Panc1 (cell line): ENCODE results near the gene ABCC8. TPM values are rescaled to one million over a fixed set of nuclear protein-coding genes. Genes with fewer than 3 reads are reported as not detected.

Source experiments
- ATAC-seq: fragments of 200-7000 bp; cut with Tn5 transposase; 2 replicates; pipeline ENCODE4 v1.9.1; 2020; ENCODE audit warnings: mild to moderate bottlenecking, moderate library complexity
- BruUV-seq: library from RNA; stranded (reverse); fragments of 400-500 nt; replicated peaks from 2 replicates; lab custom pipeline; 2021; lab: Mats Ljungman, UMichigan
- CTCF ChIA-PET: fragments of 300-600 bp; sonication (Branson Sonifier 250); formaldehyde crosslinking; loops from one replicate; lab custom pipeline; 2022; ENCODE audit warnings: antibody characterized with exemption; lab: Charles Lee
- POLR2A ChIA-PET: fragments of 300-600 bp; sonication (Branson Sonifier 250); formaldehyde crosslinking; loops from one replicate; lab custom pipeline; 2022; ENCODE audit warnings: antibody characterized with exemption; lab: Charles Lee
- DNase-seq: peaks from one replicate; pipeline ENCODE4 v3.0.0-alpha.2; 2010; ENCODE audit warnings: low read depth, low spot score
- H3K27ac ChIP-seq: 2 replicates; pipeline ENCODE4 v1.5.1; 2011; ENCODE audit warnings: mild to moderate bottlenecking, low read length, inconsistent platforms
- H3K27me3 ChIP-seq: fragments of 200-500 bp; sonication (Bioruptor generic); 2 replicates; pipeline ENCODE4 v1.6.0; 2014; ENCODE audit warnings: low read length, inconsistent platforms; ENCODE audit not compliant: control insufficient read depth, insufficient read depth
- H3K36me3 ChIP-seq: fragments of 200-500 bp; sonication (Bioruptor generic); 2 replicates; pipeline ENCODE4 v1.5.1; 2014; ENCODE audit warnings: inconsistent platforms, mild to moderate bottlenecking, low read length, moderate library complexity; ENCODE audit not compliant: control insufficient read depth, insufficient read depth
- H3K4me1 ChIP-seq: 2 replicates; pipeline ENCODE4 v1.5.1; 2011; ENCODE audit warnings: inconsistent platforms, mild to moderate bottlenecking, low read length, moderate library complexity; ENCODE audit not compliant: control insufficient read depth, insufficient read depth
- H3K4me3 ChIP-seq, 2 experiments: 2 replicates each; pipeline ENCODE4 v1.5.1; 2011 to 2012; ENCODE audit warnings: low read depth in 2 of 2, low read length in 2 of 2, mild to moderate bottlenecking in 2 of 2, inconsistent platforms in 1 of 2, moderate library complexity in 1 of 2
- H3K9me3 ChIP-seq: fragments of 200-500 bp; sonication (Bioruptor generic); 2 replicates; pipeline ENCODE4 v1.5.1; 2014; ENCODE audit warnings: low read depth, mild to moderate bottlenecking, inconsistent platforms, low read length, moderate library complexity; ENCODE audit not compliant: control insufficient read depth, insufficient read depth
- POLR2AphosphoS5 ChIP-seq: IDR thresholded peaks from 2 replicates; pipeline ENCODE4 v1.6.1; 2012; ENCODE audit warnings: mild to moderate bottlenecking, low read depth, low read length, moderate library complexity
- SIN3A ChIP-seq: IDR thresholded peaks from 2 replicates; pipeline ENCODE4 v1.6.1; 2012; ENCODE audit warnings: low read depth, mild to moderate bottlenecking, low read length, moderate library complexity, borderline replicate concordance; ENCODE audit not compliant: insufficient read depth
- TCF7L2 ChIP-seq: IDR thresholded peaks from 2 replicates; pipeline ENCODE4 v1.6.1; 2011; ENCODE audit warnings: mild to moderate bottlenecking, low read depth, low read length, inconsistent platforms
- in situ Hi-C: cut with HindIII; loops from 2 replicates; pipeline ENCODE4 v1.10.0; 2016; ENCODE audit warnings: low sequenced_read_pairs, low pct_unique_long_range_greater_than_20kb
- intact Hi-C: fragments of 100-400 bp; cut with micrococcal nuclease; formaldehyde crosslinking; loops from one replicate; pipeline ENCODE4 v1.10.0; 2022; ENCODE audit not compliant: unreplicated experiment
- total RNA-seq: library from RNA; stranded (reverse); gene quantifications from one replicate; pipeline ENCODE4 v1.2.1, GENCODE V29; 2021; ENCODE audit not compliant: unreplicated experiment
- TF ChIP-seq, protein P1 (sequence below): fragments of 450-650 bp; IDR thresholded peaks from 2 replicates; pipeline ENCODE4 v1.5.1; 2017; ENCODE audit warnings: mild to moderate bottlenecking
- TF ChIP-seq, protein P2 (sequence below), 2 experiments: IDR thresholded peaks; 2 replicates each; pipeline ENCODE4 v1.6.1; 2011 to 2012; ENCODE audit warnings: low read depth in 2 of 2, control low read depth in 1 of 2, low read length in 1 of 2, mild to moderate bottlenecking in 1 of 2, moderate library complexity in 1 of 2; ENCODE audit not compliant: insufficient read depth in 1 of 2

Gene ABCC8
- total RNA-seq, 1 experiment from 2014 or later: 0.18 TPM

GRCh38 chr11:17506942-17507341 is 30.3 kb upstream of the ABCC8 start:
- no peak for ATAC-seq
- Histone ChIP-seq H3K4me3 (no peak overlapping the region), H3K36me3 (no peaks in the 10 kb centered on the region), H3K9me3 (no peaks in the 10 kb centered on the region), H3K4me1 (no peaks in the 10 kb centered on the region), H3K27ac (no peak overlapping the region), H3K27me3 (no peaks in the 10 kb centered on the region; the same call in 1 of the 2 replicates)
- ChIA-PET POLR2A (no interaction called here), CTCF (interaction anchor here (0.5 to 1.5 kb wide), 3 partner anchors 12 to 179 kb away, joined by 3 read pairs; no protein-coding TSS in a partner anchor)
- TF ChIP-seq POLR2AphosphoS5 (no peak), TCF7L2 (no peak), SIN3A (no peak)
- TF ChIP-seq, protein P1, sequence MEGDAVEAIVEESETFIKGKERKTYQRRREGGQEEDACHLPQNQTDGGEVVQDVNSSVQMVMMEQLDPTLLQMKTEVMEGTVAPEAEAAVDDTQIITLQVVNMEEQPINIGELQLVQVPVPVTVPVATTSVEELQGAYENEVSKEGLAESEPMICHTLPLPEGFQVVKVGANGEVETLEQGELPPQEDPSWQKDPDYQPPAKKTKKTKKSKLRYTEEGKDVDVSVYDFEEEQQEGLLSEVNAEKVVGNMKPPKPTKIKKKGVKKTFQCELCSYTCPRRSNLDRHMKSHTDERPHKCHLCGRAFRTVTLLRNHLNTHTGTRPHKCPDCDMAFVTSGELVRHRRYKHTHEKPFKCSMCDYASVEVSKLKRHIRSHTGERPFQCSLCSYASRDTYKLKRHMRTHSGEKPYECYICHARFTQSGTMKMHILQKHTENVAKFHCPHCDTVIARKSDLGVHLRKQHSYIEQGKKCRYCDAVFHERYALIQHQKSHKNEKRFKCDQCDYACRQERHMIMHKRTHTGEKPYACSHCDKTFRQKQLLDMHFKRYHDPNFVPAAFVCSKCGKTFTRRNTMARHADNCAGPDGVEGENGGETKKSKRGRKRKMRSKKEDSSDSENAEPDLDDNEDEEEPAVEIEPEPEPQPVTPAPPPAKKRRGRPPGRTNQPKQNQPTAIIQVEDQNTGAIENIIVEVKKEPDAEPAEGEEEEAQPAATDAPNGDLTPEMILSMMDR: no peak
- TF ChIP-seq, protein P2, sequence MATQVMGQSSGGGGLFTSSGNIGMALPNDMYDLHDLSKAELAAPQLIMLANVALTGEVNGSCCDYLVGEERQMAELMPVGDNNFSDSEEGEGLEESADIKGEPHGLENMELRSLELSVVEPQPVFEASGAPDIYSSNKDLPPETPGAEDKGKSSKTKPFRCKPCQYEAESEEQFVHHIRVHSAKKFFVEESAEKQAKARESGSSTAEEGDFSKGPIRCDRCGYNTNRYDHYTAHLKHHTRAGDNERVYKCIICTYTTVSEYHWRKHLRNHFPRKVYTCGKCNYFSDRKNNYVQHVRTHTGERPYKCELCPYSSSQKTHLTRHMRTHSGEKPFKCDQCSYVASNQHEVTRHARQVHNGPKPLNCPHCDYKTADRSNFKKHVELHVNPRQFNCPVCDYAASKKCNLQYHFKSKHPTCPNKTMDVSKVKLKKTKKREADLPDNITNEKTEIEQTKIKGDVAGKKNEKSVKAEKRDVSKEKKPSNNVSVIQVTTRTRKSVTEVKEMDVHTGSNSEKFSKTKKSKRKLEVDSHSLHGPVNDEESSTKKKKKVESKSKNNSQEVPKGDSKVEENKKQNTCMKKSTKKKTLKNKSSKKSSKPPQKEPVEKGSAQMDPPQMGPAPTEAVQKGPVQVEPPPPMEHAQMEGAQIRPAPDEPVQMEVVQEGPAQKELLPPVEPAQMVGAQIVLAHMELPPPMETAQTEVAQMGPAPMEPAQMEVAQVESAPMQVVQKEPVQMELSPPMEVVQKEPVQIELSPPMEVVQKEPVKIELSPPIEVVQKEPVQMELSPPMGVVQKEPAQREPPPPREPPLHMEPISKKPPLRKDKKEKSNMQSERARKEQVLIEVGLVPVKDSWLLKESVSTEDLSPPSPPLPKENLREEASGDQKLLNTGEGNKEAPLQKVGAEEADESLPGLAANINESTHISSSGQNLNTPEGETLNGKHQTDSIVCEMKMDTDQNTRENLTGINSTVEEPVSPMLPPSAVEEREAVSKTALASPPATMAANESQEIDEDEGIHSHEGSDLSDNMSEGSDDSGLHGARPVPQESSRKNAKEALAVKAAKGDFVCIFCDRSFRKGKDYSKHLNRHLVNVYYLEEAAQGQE (IDR thresholded peaks at IDR 0.05; ENCODE audit: insufficient read depth in 1 of 2, low read depth in 2 of 2, low read length in 1 of 2): no peak
- intact Hi-C loops (loop anchor here (10.0 kb wide), 1 partner anchor 272 kb away; no protein-coding TSS in a partner anchor), in situ Hi-C loops (no loop called here)
- no peak for DNase-seq
- no TSS peak for BruUV-seq

DNA sequence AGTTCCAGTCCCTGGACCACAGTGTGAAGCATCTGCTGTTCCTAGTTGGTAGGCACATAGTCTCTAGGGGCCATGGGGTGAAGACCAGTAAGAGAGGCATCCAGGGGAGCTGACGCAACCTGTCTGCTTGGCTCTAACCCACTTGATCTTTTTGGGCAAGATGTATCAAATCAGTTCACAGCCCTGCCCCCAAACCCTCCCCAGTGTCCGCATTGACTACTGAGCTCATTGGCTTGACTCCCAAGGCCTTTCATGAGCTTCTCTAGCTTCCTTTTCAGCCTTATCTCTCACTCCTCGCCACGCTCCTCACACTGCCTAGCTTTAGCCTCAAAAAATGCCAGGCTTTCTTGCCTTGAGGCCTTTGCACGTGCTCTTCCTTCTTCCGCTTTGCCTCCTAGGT is 29.7 kb upstream of the ABCC8 start:
- TF ChIP-seq POLR2AphosphoS5 (no peak), SIN3A (no peak), TCF7L2 (no peak)
- TF ChIP-seq, protein P2 (IDR thresholded peaks at IDR 0.05; ENCODE audit: insufficient read depth in 1 of 2, low read depth in 2 of 2, low read length in 1 of 2): no peak
- TF ChIP-seq, protein P1: no peak
- no TSS peak for BruUV-seq
- Histone ChIP-seq H3K4me3 (no peak overlapping the region), H3K9me3 (no peaks in the 10 kb centered on the region), H3K36me3 (no peaks in the 10 kb centered on the region), H3K4me1 (no peaks in the 10 kb centered on the region), H3K27ac (no peak overlapping the region), H3K27me3 (no peaks in the 10 kb centered on the region; the same call in 1 of the 2 replicates)
- CTCF ChIA-PET: interaction anchor here (0.5 to 1.5 kb wide), 2 partner anchors 119 to 180 kb away, joined by 3 read pairs; no protein-coding TSS in a partner anchor
- POLR2A ChIA-PET: no interaction called here
- intact Hi-C loops (loop anchor here (10.0 kb wide), 1 partner anchor 272 kb away; no protein-coding TSS in a partner anchor), in situ Hi-C loops (no loop called here)
- no peak for ATAC-seq
- DNase-seq: no peak
